ENCODE measurements around the gene SUSD6.
A peak's percentile ranks its signal among the peaks of the same experiment; 100 is the strongest.

SUSD6 gene

GRCh38 chr14:69611172-69612013, at the start of gene SUSD6:
SUSD6 (plus strand) TSS chr14:69611596; CDS start chr14:69658593, 46,997 bp downstream.
- peak; percentile 92 for DNase-seq

GRCh38 chr14:69561893-69562292, 49.5 kb upstream of the SUSD6 start:
- DNase-seq = no peak

- no peak for DNase-seq
Measured at GRCh38 chr14:69567563-69567962, 43.8 kb upstream of the SUSD6 start.

- DNase-seq = no peak
Measured at GRCh38 chr14:69569859-69570258, 41.5 kb upstream of the SUSD6 start.

GRCh38 chr14:69570836-69571330, 40.5 kb upstream of the SUSD6 start:
- no peak for DNase-seq

GRCh38 chr14:69571449-69572029, 39.9 kb upstream of the SUSD6 start:
- no peak for DNase-seq

GRCh38 chr14:69572030-69572840, 39.2 kb upstream of the SUSD6 start:
- DNase-seq = no peak

- DNase-seq = no peak
Measured at GRCh38 chr14:69572841-69573135, 38.6 kb upstream of the SUSD6 start.

GRCh38 chr14:69573205-69573830, 38.1 kb upstream of the SUSD6 start:
- no peak for DNase-seq

GRCh38 chr14:69573831-69574262, 37.5 kb upstream of the SUSD6 start:
- DNase-seq = peak; percentile 23

- DNase-seq = peak; percentile 79
Measured at GRCh38 chr14:69574263-69574953, 37.0 kb upstream of the SUSD6 start, which contains the start of gene CCDC177. CCDC177 (minus strand) TSS chr14:69574871; CDS start chr14:69573622, 1,249 bp downstream.

- DNase-seq = no peak
Measured at GRCh38 chr14:69574954-69575295, 36.5 kb upstream of the SUSD6 start.

- DNase-seq = no peak
Measured at GRCh38 chr14:69579476-69579875, 31.9 kb upstream of the SUSD6 start.

GRCh38 chr14:69580009-69580577, 31.3 kb upstream of the SUSD6 start:
- DNase-seq = no peak

- no peak for DNase-seq
Measured at GRCh38 chr14:69581316-69581935, 30.0 kb upstream of the SUSD6 start.

GRCh38 chr14:69582212-69582611, 29.2 kb upstream of the SUSD6 start:
- no peak for DNase-seq

GRCh38 chr14:69582829-69583228, 28.6 kb upstream of the SUSD6 start:
- DNase-seq = no peak

- no peak for DNase-seq
Measured at GRCh38 chr14:69584389-69584788, 27.0 kb upstream of the SUSD6 start.

GRCh38 chr14:69586404-69586803, 25.0 kb upstream of the SUSD6 start:
- no peak for DNase-seq

- no peak for DNase-seq
Measured at GRCh38 chr14:69587389-69587788, 24.0 kb upstream of the SUSD6 start.

GRCh38 chr14:69591317-69591716, 20.1 kb upstream of the SUSD6 start:
- DNase-seq = no peak

Measured in activated T-cell treated with anti-CD3 and anti-CD28 coated beads, Interleukin-2, amount 50 U/mL, for 1 hour (primary cell).